Right cardiac atrium (tissue), 5 donors: ENCODE measurements around the gene SHQ1. TPM values are rescaled to one million over a fixed set of nuclear protein-coding genes. Genes with fewer than 3 reads are reported as not detected.
"Not testable (repeated sequence)": the region's sequence is repeated elsewhere in the genome, so short reads cannot be mapped to it uniquely, and the experiment has no call there.

Experiments used
- ATAC-seq, 2 donors: fragments of 200-7000 bp; cut with Tn5 transposase; one replicate each; pipeline versions ENCODE4 v1.8.0 to v1.9.1; 2020; ENCODE audit warnings: moderate library complexity in 2 of 2, mild to moderate bottlenecking in 1 of 2
- DNase-seq, 3 donors: peaks; one replicate each; pipeline ENCODE4 v3.0.0-alpha.2; 2020
- H3K27ac ChIP-seq: one replicate; pipeline ENCODE4 v1.5.1; 2013; ENCODE audit warnings: mild to moderate bottlenecking, low read length, control low read depth, moderate library complexity
- H3K27me3 ChIP-seq: one replicate; pipeline ENCODE4 v1.6.1; 2013; ENCODE audit not compliant: control insufficient read depth, insufficient read depth
- H3K4me1 ChIP-seq: one replicate; pipeline ENCODE4 v1.6.1; 2013; ENCODE audit warnings: low read length; ENCODE audit not compliant: control insufficient read depth, insufficient read depth
- H3K4me3 ChIP-seq: one replicate; pipeline ENCODE4 v1.5.1; 2013; ENCODE audit warnings: low read length, control low read depth
- H3K9me3 ChIP-seq: one replicate; pipeline ENCODE4 v1.6.1; 2013; ENCODE audit warnings: low read length; ENCODE audit not compliant: control insufficient read depth
- WGBS: extraction: QIAGEN DNeasy Blood & Tissue Kit; methylation state at CpG from one replicate; pipeline ENCODE4 v1.1.7; 2013; 5-methylcytosine and 5-hydroxymethylcytosine counted together
- intact Hi-C, 4 donors: fragments of 100-400 bp; cut with DNase I; formaldehyde crosslinking; loops; one replicate each; pipeline versions ENCODE4 v1.11.0 to v1.14.0; 2022 to 2023
- polyA plus RNA-seq: library from polyadenylated mRNA; stranded (reverse); fragments of 200-250 nt; gene quantifications from one replicate; pipeline ENCODE4 v1.2.3, GENCODE V29; 2013
- total RNA-seq, 4 donors: library from RNA; stranded (reverse); fragmentation: NEBNext Ultra II Directional; extraction: Animal tissue kit (Norgen Biotek cat#: 25700); gene quantifications; one replicate each; pipeline ENCODE4 v1.2.1, GENCODE V29; 2021
- donor health status: healthy with polysubstance abuse.
- donor health status: DM: no; HTN: yes; CAD: no.
- donor health status: DM: no; HTN: no; CAD: no.
- donor health status: DM: no; HTN: yes; CAD: no; lungs with severe emphysema.
- donor health status: DM: yes; HTN: yes; CAD: no.

SHQ1 gene
- total and polyA plus RNA-seq, 5 donors: 10.7 to 27.1 (median 22.4) TPM

DNA sequence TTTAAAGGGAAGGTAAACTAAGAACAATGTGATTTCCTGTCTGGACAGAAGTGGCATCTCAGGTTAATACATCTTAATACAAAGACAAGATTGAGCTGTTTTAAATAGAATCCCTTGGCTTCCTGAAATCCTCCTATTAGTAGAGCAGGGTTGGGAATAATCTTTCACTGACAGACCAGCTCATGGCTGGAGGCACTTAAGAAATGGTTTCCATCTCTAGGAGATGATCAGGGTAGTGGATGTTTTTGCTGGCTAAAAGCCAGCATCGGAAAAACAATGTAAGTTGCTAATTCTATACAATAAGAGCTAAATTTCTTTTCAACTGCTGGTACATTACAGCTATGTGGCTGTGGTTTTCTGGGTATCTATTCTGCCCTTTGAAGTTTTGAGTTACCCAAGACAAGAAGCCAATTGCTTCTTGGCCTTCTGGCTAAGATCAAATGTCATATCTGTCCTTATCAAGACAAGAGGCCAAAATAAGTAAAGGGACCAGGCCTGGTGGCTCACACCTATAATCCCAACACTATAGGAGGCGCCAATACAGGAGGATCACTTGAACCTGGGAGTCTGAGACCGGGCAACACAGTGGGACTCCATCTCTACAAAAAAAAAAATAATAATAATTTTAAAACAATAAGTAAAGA lies 49.6 kb downstream of the SHQ1 start:
- intact Hi-C loops: no loop called here
- DNase-seq (no peak), ATAC-seq (no peak)
- H3K27ac ChIP-seq: no peak overlapping the region
- H3K9me3 ChIP-seq: no peaks in the 10 kb centered on the region
- H3K4me1 ChIP-seq: peaks cover 7% of the 10 kb centered on the region
- no peaks in the 10 kb centered on the region for H3K27me3 ChIP-seq
- no peak overlapping the region for H3K4me3 ChIP-seq
- 78% methylated on average over 3 of the region's 3 CpGs for WGBS

DNA sequence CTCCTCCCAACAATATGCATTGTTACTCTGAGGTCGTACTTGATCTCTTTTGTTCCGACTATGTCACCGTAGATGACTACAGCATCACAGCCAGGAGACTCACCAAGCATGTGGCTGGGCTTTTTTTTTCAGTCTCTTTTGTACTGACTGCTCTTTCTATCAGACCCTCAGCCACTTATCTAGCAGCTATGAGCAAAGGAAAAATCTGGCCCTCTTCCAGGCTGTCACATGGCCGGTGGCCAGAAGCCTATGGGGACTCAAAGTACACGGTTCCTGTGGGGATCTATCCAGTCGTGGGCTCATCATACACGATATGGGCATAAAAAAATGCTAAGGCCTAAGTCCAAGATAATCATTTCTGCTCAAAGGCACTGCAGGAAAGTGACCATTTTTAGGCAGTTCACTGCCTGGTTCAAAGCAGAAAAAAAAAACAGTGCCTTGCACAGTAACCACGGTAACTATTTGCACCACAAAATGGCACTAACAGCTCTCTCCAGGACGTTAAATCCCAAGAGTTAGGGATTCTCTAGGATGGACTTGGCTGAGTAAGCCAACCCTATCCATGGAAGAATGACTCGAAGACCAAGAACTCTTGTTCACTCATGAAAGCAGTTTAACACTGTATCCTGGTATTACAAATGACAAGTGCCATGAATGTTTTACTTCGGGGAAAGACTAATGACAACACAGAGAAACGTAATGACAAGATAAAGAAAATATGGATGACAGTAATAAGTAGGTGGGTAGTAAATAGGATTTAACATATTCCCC lies 50.3 kb downstream of the SHQ1 start:
- intact Hi-C loops: no loop called here
- Histone ChIP-seq H3K4me3 (no peak overlapping the region), H3K4me1 (peaks cover 7% of the 10 kb centered on the region), H3K9me3 (no peaks in the 10 kb centered on the region), H3K27me3 (no peaks in the 10 kb centered on the region), H3K27ac (peak overlapping the region; percentile 12)
- WGBS: 21% methylated on average over 12 of the region's 12 CpGs
- DNase-seq (peak; percentile 50 to 81 (median 77)), ATAC-seq (peak; percentile 71 to 84)

DNA sequence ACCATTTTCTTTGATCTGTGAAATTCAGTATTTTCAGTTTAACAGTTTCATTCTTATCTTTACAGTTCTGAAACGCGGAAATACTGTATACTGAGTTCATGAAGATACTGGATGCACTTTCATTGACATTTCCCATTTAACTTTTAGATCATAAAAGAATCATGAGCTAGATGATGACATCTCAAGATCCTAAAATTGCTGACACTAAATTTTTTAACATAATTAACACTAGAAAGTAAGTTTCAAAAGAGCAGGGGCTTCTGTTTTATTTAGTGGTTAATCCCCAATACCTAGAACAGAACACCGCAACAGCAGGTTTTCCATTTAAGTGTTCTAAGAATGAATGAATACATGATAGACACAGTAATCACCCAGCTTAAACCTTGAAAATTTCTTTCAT lies 54.2 kb downstream of the SHQ1 start:
- Histone ChIP-seq H3K9me3 (no peaks in the 10 kb centered on the region), H3K27ac (no peak overlapping the region), H3K27me3 (no peaks in the 10 kb centered on the region), H3K4me1 (peaks cover 4% of the 10 kb centered on the region), H3K4me3 (no peak overlapping the region)
- ATAC-seq (no peak), DNase-seq (no peak)
- WGBS: 91% methylated on average over 3 of the region's 3 CpGs
- intact Hi-C loops: no loop called here

- WGBS: 67% methylated on average over 1 of the region's 1 CpG
- Histone ChIP-seq H3K27ac (no peak overlapping the region), H3K4me1 (no peaks in the 10 kb centered on the region), H3K27me3 (no peaks in the 10 kb centered on the region), H3K4me3 (no peak overlapping the region), H3K9me3 (no peaks in the 10 kb centered on the region)
- DNase-seq: no peak
- intact Hi-C loops: no loop called here
- ATAC-seq: no peak
These were observed 57.1 kb downstream of the SHQ1 start for GRCh38 chr3:72791161-72791560.

DNA sequence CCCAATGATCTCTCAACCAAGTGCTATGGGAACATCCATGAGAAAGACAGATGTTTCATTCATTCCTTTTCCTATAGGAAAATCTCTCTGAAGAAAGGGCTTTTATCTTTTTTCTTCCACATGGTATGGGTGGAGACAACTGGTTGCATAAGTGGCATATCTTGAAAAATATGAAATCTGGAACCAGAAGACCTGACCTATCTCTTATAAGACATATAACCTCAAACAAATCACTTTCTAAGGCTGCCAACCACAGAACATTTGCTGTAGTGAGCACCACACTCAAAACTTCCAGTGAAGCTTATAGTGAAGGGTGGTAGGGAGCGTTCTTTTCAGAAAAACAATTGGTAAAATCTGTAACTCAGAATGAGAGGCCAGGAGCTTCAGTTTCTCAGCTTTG lies 58.5 kb downstream of the SHQ1 start:
- Histone ChIP-seq H3K4me1 (no peaks in the 10 kb centered on the region), H3K9me3 (no peaks in the 10 kb centered on the region), H3K27me3 (no peaks in the 10 kb centered on the region), H3K4me3 (no peak overlapping the region), H3K27ac (no peak overlapping the region)
- DNase-seq (no peak), ATAC-seq (no peak)
- intact Hi-C loops: no loop called here
- WGBS: 99% methylated on average over 1 of the region's 1 CpG

DNA sequence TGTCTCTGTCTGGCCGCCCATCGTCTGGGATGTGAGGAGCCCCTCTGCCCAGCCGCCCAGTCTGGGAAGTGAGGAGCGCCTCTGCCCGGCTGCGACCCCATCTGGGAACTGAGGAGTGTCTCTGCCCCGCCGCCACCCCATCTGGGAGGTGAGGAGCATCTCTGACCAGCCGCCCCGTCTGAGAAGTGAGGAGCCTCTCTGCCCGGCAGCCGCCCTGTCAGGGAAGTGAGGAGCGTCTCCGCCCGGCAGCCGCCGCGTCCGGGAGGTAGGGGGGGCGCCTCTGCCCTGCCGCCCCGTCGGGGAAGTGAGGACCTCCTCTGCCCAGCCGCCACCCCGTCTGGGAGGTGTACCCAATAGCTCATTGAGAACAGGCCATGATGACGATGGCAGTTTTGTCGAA lies 60.0 kb downstream of the SHQ1 start:
- ATAC-seq, H3K4me1 ChIP-seq, intact Hi-C loops, H3K27me3 ChIP-seq, H3K4me3 ChIP-seq, H3K27ac ChIP-seq, H3K9me3 ChIP-seq: not testable (repeated sequence)
- DNase-seq: peak in 2 of 3 donors; percentile 28 to 54
- WGBS: 99% methylated on average over 27 of the region's 27 CpGs

DNA sequence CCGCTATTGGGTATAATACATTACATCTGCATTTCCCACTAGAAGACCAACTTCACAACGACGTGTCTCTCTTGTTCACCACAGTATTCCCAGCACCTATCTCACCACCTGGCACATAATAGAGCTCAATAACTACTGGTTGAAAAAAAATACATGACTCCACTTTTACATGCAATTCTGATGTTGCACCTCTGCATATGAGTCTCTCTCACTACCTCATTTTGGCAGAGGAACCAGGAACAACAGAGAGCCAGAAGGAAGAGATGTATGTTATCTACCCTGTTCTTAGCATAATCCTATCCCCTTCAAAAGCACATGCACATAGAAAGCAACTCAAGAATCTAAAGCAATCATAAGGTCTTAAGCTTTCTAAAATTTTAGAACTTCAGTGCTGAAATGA lies 61.6 kb downstream of the SHQ1 start:
- Histone ChIP-seq H3K9me3 (no peaks in the 10 kb centered on the region), H3K27ac (no peak overlapping the region), H3K4me1 (no peaks in the 10 kb centered on the region), H3K4me3 (no peak overlapping the region), H3K27me3 (no peaks in the 10 kb centered on the region)
- intact Hi-C loops: no loop called here
- no peak for DNase-seq
- 95% methylated on average over 3 of the region's 3 CpGs for WGBS
- ATAC-seq: no peak

DNA sequence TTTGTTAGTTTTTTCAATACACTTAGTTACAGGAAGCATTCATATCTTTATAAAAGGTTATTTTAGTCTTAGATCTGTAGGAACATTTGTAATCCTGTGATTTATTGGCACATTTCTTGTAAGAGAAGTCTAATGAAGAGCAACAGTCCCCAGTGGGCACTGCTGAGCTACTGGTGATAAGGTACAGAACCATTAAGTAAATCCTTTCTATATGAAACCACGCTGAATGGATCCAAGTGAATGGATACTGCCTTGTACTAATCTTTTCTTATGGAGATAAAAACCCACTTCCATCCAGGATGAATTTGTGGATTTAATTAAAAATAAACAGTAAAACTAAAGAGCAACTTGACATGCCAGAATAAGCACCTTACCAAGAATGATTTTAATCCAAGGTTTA lies 64.0 kb downstream of the SHQ1 start:
- Histone ChIP-seq H3K9me3 (no peaks in the 10 kb centered on the region), H3K27ac (no peak overlapping the region), H3K27me3 (no peaks in the 10 kb centered on the region), H3K4me3 (no peak overlapping the region), H3K4me1 (no peaks in the 10 kb centered on the region)
- WGBS: 96% methylated on average over 1 of the region's 1 CpG
- intact Hi-C loops: no loop called here
- ATAC-seq (no peak), DNase-seq (no peak)

DNA sequence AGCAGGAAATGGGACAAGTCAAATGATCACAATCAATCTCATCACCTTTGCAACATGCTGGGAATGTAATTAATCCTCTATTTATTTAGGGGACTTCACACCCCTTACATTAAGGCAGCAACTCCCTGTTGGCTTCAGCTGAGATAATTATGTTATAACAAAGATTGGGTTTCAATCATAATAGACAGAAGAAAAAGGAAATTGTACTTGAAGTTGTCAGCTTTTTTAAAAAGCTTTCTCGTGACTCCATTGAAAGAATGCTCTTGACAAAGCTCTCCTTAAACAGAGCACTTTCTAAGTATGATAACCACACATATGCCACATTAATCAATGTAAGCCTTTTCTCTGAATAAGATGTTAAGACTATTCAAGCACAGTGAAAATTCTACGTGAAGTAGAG lies 65.7 kb downstream of the SHQ1 start:
- no peaks in the 10 kb centered on the region for H3K4me1 ChIP-seq
- ATAC-seq: no peak
- WGBS: 84% methylated on average over 2 of the region's 2 CpGs
- no peak overlapping the region for H3K4me3 ChIP-seq
- H3K27ac ChIP-seq: no peak overlapping the region
- intact Hi-C loops: no loop called here
- no peaks in the 10 kb centered on the region for H3K9me3 ChIP-seq
- no peak for DNase-seq
- H3K27me3 ChIP-seq: no peaks in the 10 kb centered on the region

GRCh38 chr3:72769758-72770540 lies 78.3 kb downstream of the SHQ1 start:
- intact Hi-C loops: no loop called here
- no peak overlapping the region for H3K27ac ChIP-seq
- DNase-seq (no peak), ATAC-seq (no peak)
- H3K9me3 ChIP-seq: no peaks in the 10 kb centered on the region
- H3K4me3 ChIP-seq: no peak overlapping the region
- 71% methylated on average over 1 of the region's 1 CpG for WGBS
- H3K27me3 ChIP-seq: no peaks in the 10 kb centered on the region
- H3K4me1 ChIP-seq: peaks cover 9% of the 10 kb centered on the region

DNA sequence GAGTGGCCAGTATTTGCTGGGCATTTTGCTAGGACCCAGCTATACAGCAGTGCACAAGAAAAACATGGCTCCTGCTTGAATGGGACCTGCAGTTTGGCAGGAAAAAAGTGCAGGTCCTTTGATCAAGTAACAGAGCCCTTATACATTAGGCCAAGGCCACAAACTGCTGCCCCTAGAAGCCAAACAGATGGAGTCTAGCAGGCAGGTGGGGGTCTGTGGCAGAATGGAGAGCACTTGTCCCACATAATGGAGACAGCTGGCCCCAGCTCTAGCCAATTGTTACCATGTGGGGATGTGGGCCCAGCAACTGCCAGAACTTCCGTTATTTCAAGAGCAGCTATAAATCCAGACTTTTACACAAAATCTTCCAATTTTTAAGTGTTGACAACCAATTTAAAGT lies 79.3 kb downstream of the SHQ1 start:
- no peak overlapping the region for H3K27ac ChIP-seq
- no peaks in the 10 kb centered on the region for H3K27me3 ChIP-seq
- DNase-seq: no peak
- H3K4me1 ChIP-seq: peaks cover 9% of the 10 kb centered on the region
- H3K9me3 ChIP-seq: no peaks in the 10 kb centered on the region
- H3K4me3 ChIP-seq: no peak overlapping the region
- 73% methylated on average over 1 of the region's 1 CpG for WGBS
- intact Hi-C loops: no loop called here
- ATAC-seq: no peak
